GM13976 (cell line): Measurements from ENCODE around the gene STK25.

Experiments used
- DNase-seq: peaks from one replicate; pipeline ENCODE4 v3.0.0; 2012; ENCODE audit warnings: low spot score
- CTCF ChIP-seq: IDR thresholded peaks from 2 replicates; pipeline ENCODE4 v1.5.1; 2012; ENCODE audit warnings: borderline replicate concordance, mild to moderate bottlenecking; ENCODE audit not compliant: insufficient read depth; ENCODE audit errors: extremely low read depth, missing control alignments, control extremely low read depth
- in situ Hi-C: fragments of 300-500 bp; cut with MboI; formaldehyde crosslinking; loops from one replicate; pipeline ENCODE4 v1.12.0; 2022; ENCODE audit warnings: low sequenced_read_pairs, mixed read lengths, inconsistent platforms; ENCODE audit not compliant: unreplicated experiment

Gene STK25

GRCh38 chr2:241494311-241494908 lies 14.0 kb downstream of the STK25 start:
- DNase-seq: no peak
- no peak for TF ChIP-seq CTCF
- in situ Hi-C loops: no loop called here

- TF ChIP-seq CTCF: no peak
- no peak for DNase-seq
- in situ Hi-C loops: no loop called here
These were observed 15.3 kb downstream of the STK25 start for GRCh38 chr2:241493092-241493491.

GRCh38 chr2:241492174-241492565 lies 16.2 kb downstream of the STK25 start:
- no peak for DNase-seq
- no peak for TF ChIP-seq CTCF
- in situ Hi-C loops: no loop called here

- no peak for DNase-seq
- no peak for TF ChIP-seq CTCF
- in situ Hi-C loops: no loop called here
These were observed 16.7 kb downstream of the STK25 start for GRCh38 chr2:241491549-241492173.

GRCh38 chr2:241490825-241491506 lies 17.4 kb downstream of the STK25 start:
- in situ Hi-C loops: no loop called here
- no peak for DNase-seq
- no peak for TF ChIP-seq CTCF

- no peak for DNase-seq
- in situ Hi-C loops: no loop called here
- no peak for TF ChIP-seq CTCF
These were observed 18.4 kb downstream of the STK25 start for GRCh38 chr2:241489733-241490680.
